ENCODE data around the gene PRRG2.

DNA sequence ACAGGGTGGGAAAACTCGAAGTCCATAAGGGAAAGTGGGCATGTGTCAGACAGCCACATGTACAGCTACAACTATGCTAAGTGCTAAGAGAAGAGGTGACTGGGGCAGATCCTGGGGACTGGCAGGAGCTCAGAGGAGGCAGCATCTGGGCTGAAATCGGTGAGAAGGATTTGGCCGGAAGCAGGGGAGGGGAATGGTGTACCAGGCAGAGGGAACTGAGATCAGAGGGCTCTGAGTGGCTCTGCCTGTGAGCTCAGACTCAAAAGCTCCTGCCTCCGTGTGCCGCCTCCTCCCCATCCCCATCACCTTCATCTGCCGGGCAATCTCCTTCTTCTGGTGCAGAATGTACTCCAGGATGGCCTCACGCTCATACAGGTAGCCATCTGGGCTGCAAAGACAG is 22.5 kb upstream of the PRRG2 start:
- TF ChIP-seq, protein P1, sequence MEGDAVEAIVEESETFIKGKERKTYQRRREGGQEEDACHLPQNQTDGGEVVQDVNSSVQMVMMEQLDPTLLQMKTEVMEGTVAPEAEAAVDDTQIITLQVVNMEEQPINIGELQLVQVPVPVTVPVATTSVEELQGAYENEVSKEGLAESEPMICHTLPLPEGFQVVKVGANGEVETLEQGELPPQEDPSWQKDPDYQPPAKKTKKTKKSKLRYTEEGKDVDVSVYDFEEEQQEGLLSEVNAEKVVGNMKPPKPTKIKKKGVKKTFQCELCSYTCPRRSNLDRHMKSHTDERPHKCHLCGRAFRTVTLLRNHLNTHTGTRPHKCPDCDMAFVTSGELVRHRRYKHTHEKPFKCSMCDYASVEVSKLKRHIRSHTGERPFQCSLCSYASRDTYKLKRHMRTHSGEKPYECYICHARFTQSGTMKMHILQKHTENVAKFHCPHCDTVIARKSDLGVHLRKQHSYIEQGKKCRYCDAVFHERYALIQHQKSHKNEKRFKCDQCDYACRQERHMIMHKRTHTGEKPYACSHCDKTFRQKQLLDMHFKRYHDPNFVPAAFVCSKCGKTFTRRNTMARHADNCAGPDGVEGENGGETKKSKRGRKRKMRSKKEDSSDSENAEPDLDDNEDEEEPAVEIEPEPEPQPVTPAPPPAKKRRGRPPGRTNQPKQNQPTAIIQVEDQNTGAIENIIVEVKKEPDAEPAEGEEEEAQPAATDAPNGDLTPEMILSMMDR (conservative IDR thresholded peaks at IDR 0.05; ENCODE audit: low read length) = no peak
- no peak for TF ChIP-seq EZH2phosphoT487 (IDR thresholded peaks at IDR 0.05; ENCODE audit: borderline replicate concordance)
